Rectal smooth muscle tissue (tissue), 1 donor: ENCODE measurements around the gene ASPHD2.
"Not testable (repeated sequence)": the region's sequence is repeated elsewhere in the genome, so short reads cannot be mapped to it uniquely, and the experiment has no call there.

Source experiments
- H3K27ac ChIP-seq: one replicate; pipeline ENCODE4 v1.7.0; 2013; ENCODE audit warnings: low read depth, low read length, inconsistent platforms
- H3K27me3 ChIP-seq: one replicate; pipeline ENCODE4 v1.7.0; 2013; ENCODE audit warnings: low read length; ENCODE audit not compliant: control insufficient read depth, insufficient read depth
- H3K36me3 ChIP-seq: one replicate; pipeline ENCODE4 v1.7.0; 2013; ENCODE audit warnings: low read length; ENCODE audit not compliant: control insufficient read depth, insufficient read depth
- H3K4me1 ChIP-seq: one replicate; pipeline ENCODE4 v1.7.0; 2013; ENCODE audit warnings: low read length; ENCODE audit not compliant: control insufficient read depth, insufficient read depth
- H3K4me3 ChIP-seq: one replicate; pipeline ENCODE4 v1.7.0; 2013; ENCODE audit warnings: low read length
- H3K9ac ChIP-seq: one replicate; pipeline ENCODE4 v1.7.0; 2013; ENCODE audit warnings: low read length

The ASPHD2 gene

GRCh38 chr22:26399289-26399688, 29.8 kb upstream of the ASPHD2 start:
- Histone ChIP-seq H3K36me3 (no peaks in the 10 kb centered on the region), H3K27me3 (no peaks in the 10 kb centered on the region), H3K9ac (no peak overlapping the region), H3K4me3 (no peak overlapping the region), H3K4me1 (no peaks in the 10 kb centered on the region), H3K27ac (no peak overlapping the region)

- no peak overlapping the region for H3K27ac ChIP-seq
- H3K4me1 ChIP-seq = no peaks in the 10 kb centered on the region
- no peaks in the 10 kb centered on the region for H3K27me3 ChIP-seq
- H3K36me3 ChIP-seq = no peaks in the 10 kb centered on the region
- H3K9ac ChIP-seq = no peak overlapping the region
- no peak overlapping the region for H3K4me3 ChIP-seq
These were observed 27.3 kb upstream of the ASPHD2 start for GRCh38 chr22:26401726-26402125.

- Histone ChIP-seq H3K27ac (no peak overlapping the region), H3K9ac (no peak overlapping the region), H3K4me3 (no peak overlapping the region), H3K36me3 (no peaks in the 10 kb centered on the region), H3K27me3 (no peaks in the 10 kb centered on the region), H3K4me1 (no peaks in the 10 kb centered on the region)
These were observed 24.1 kb upstream of the ASPHD2 start for GRCh38 chr22:26404851-26405421.

- Histone ChIP-seq H3K27me3 (no peaks in the 10 kb centered on the region), H3K27ac (no peak overlapping the region), H3K4me1 (no peaks in the 10 kb centered on the region), H3K4me3 (no peak overlapping the region), H3K36me3 (no peaks in the 10 kb centered on the region), H3K9ac (no peak overlapping the region)
These were observed 22.9 kb upstream of the ASPHD2 start for GRCh38 chr22:26406118-26406517.

- not testable (repeated sequence) for H3K9ac ChIP-seq, H3K36me3 ChIP-seq, H3K4me3 ChIP-seq, H3K4me1 ChIP-seq, H3K27ac ChIP-seq, H3K27me3 ChIP-seq
These were observed 20.4 kb upstream of the ASPHD2 start for GRCh38 chr22:26408562-26409220.

GRCh38 chr22:26409719-26410335, 19.2 kb upstream of the ASPHD2 start:
- no peaks in the 10 kb centered on the region for H3K4me1 ChIP-seq
- H3K9ac ChIP-seq = no peak overlapping the region
- H3K36me3 ChIP-seq = no peaks in the 10 kb centered on the region
- no peak overlapping the region for H3K4me3 ChIP-seq
- H3K27ac ChIP-seq = no peak overlapping the region
- H3K27me3 ChIP-seq = no peaks in the 10 kb centered on the region

GRCh38 chr22:26410386-26410785, 18.7 kb upstream of the ASPHD2 start:
- Histone ChIP-seq H3K9ac (no peak overlapping the region), H3K27ac (no peak overlapping the region), H3K36me3 (no peaks in the 10 kb centered on the region), H3K4me1 (no peaks in the 10 kb centered on the region), H3K4me3 (no peak overlapping the region), H3K27me3 (no peaks in the 10 kb centered on the region)

- Histone ChIP-seq H3K36me3 (no peaks in the 10 kb centered on the region), H3K4me3 (no peak overlapping the region), H3K27ac (no peak overlapping the region), H3K9ac (no peak overlapping the region), H3K4me1 (peaks cover 17% of the 10 kb centered on the region), H3K27me3 (no peaks in the 10 kb centered on the region)
These were observed 14.7 kb upstream of the ASPHD2 start for GRCh38 chr22:26414347-26414746.

- no peak overlapping the region for H3K27ac ChIP-seq
- H3K9ac ChIP-seq = no peak overlapping the region
- H3K36me3 ChIP-seq = no peaks in the 10 kb centered on the region
- no peaks in the 10 kb centered on the region for H3K27me3 ChIP-seq
- no peak overlapping the region for H3K4me3 ChIP-seq
- peaks cover 24% of the 10 kb centered on the region for H3K4me1 ChIP-seq
These were observed 12.8 kb upstream of the ASPHD2 start for GRCh38 chr22:26416256-26416655.

- Histone ChIP-seq H3K36me3 (no peaks in the 10 kb centered on the region), H3K4me1 (peaks cover 24% of the 10 kb centered on the region), H3K9ac (no peak overlapping the region), H3K4me3 (no peak overlapping the region), H3K27ac (no peak overlapping the region), H3K27me3 (no peaks in the 10 kb centered on the region)
These were observed 12.3 kb upstream of the ASPHD2 start for GRCh38 chr22:26416670-26417276.

- peak overlapping the region; percentile 24 for H3K27ac ChIP-seq
- H3K9ac ChIP-seq = no peak overlapping the region
- H3K27me3 ChIP-seq = no peaks in the 10 kb centered on the region
- no peak overlapping the region for H3K4me3 ChIP-seq
- H3K36me3 ChIP-seq = no peaks in the 10 kb centered on the region
- peaks cover 24% of the 10 kb centered on the region for H3K4me1 ChIP-seq
These were observed 11.7 kb upstream of the ASPHD2 start for GRCh38 chr22:26417406-26417805.

GRCh38 chr22:26418620-26419019, 10.4 kb upstream of the ASPHD2 start:
- Histone ChIP-seq H3K9ac (no peak overlapping the region), H3K4me3 (no peak overlapping the region), H3K27me3 (no peaks in the 10 kb centered on the region), H3K4me1 (peaks cover 24% of the 10 kb centered on the region), H3K36me3 (no peaks in the 10 kb centered on the region), H3K27ac (no peak overlapping the region)
